ENCODE measurements around the gene STH. TPM values are rescaled to one million over a fixed set of nuclear protein-coding genes. Genes with fewer than 3 reads are reported as not detected.

STH gene
- total and polyA plus RNA-seq, 10 of the 15 experiments (the other 5 are each of a cell fraction or from before 2014, with no cell fraction given) = not detected

GRCh38 chr17:45960311-45960710 lies 38.7 kb upstream of the STH start (continued):
- no peak for TF ChIP-seq KLF5 (IDR thresholded peaks at IDR 0.05; ENCODE audit: partially characterized antibody)
- TF ChIP-seq MYC (IDR thresholded peaks at IDR 0.05; ENCODE audit: insufficient read depth, insufficient read length, insufficient replicate concordance, low read length, severe bottlenecking) = no peak
- no peak for TF ChIP-seq SPI1 (IDR thresholded peaks at IDR 0.05; ENCODE audit: borderline replicate concordance, insufficient read depth, low read depth, low read length)

- BruUV-seq (replicated peaks) = no TSS peak
These were observed 37.8 kb upstream of the STH start for GRCh38 chr17:45961206-45961605.

More at GRCh38 chr17:45961206-45961605, 37.8 kb upstream of the STH start:
- POLR2A ChIA-PET = interaction anchor here (0.7 kb wide), 1 partner anchor 29 kb away, joined by 4 read pairs; no protein-coding TSS in a partner anchor
- RAD21 ChIA-PET (ENCODE audit: unreplicated experiment) = no interaction called here
- CTCF ChIA-PET = interaction anchor here (0.7 kb wide), 1 partner anchor 89 kb away, joined by 3 read pairs; no protein-coding TSS in a partner anchor
- Histone ChIP-seq H3K4me2 (ENCODE audit: control insufficient read depth, insufficient read depth) (no peak overlapping the region), H3K4me1 (ENCODE audit: control insufficient read depth, insufficient read depth, low read length) (no peaks in the 10 kb centered on the region), H3K27ac (ENCODE audit: control insufficient read depth, insufficient read depth) (no peak overlapping the region), H3K9me3 (replicated peaks; ENCODE audit: control insufficient read depth, insufficient read depth, low read length) (no peaks in the 10 kb centered on the region), H2AFZ (ENCODE audit: control insufficient read depth, low read depth, low read length) (no peak overlapping the region), H3K4me3 (no peak overlapping the region), H3K79me2 (ENCODE audit: control insufficient read depth, insufficient read depth, low read length) (no peaks in the 10 kb centered on the region), H3K36me3 (ENCODE audit: control insufficient read depth in 2 of 2, insufficient read depth in 2 of 2, low read length in 1 of 2) (no peaks in the 10 kb centered on the region), H3K27me3 (replicated peaks in 1 of 2; ENCODE audit: control insufficient read depth in 2 of 2, insufficient read depth in 2 of 2, low read length in 1 of 2) (no peaks in the 10 kb centered on the region), H3K9ac (ENCODE audit: control insufficient read depth, insufficient read depth, low read length) (no peak overlapping the region), H4K20me1 (ENCODE audit: control insufficient read depth, insufficient read depth) (no peaks in the 10 kb centered on the region)
- in situ Hi-C loops (cut with MboI) = no loop called here
- no peak for DNase-seq (ENCODE audit: low read depth, low spot score)
- ATAC-seq = no peak
- intact Hi-C loops (cut with micrococcal nuclease; ENCODE audit: unreplicated experiment) = no loop called here
- SMC1A ChIA-PET (ENCODE audit: uncharacterized antibody, unreplicated experiment) = no interaction called here
- no peak for FAIRE-seq
- 37% methylated on average over 6 of the region's 6 CpGs for WGBS (ENCODE audit: insufficient coverage, insufficient replicate concordance, low lambda C conversion rate, missing lambda C conversion rate)
- no peak for TF ChIP-seq EGR1 (IDR thresholded peaks at IDR 0.05; ENCODE audit: borderline replicate concordance in 1 of 2, low read depth in 2 of 2, low read length in 2 of 2)
- TF ChIP-seq CEBPB (IDR thresholded peaks at IDR 0.05; ENCODE audit: borderline replicate concordance in 1 of 2, low read depth in 2 of 2, low read length in 2 of 2) = no peak
- no peak for TF ChIP-seq EZH2 (IDR thresholded peaks at IDR 0.05; ENCODE audit: borderline replicate concordance, control insufficient read depth, low read depth, low read length)
- TF ChIP-seq USF2 (IDR thresholded peaks at IDR 0.05; ENCODE audit: borderline replicate concordance, low read depth, low read length) = no peak
- TF ChIP-seq KAT2A (conservative IDR thresholded peaks at IDR 0.05; ENCODE audit: control insufficient read depth, low read depth, low read length) = no peak

Data from GM12878 (cell line).